ENCODE measurements around the gene RGS19.

- TF ChIP-seq EZH2 (IDR thresholded peaks at IDR 0.05; ENCODE audit: low read length) (no peak), CTCF (optimal IDR thresholded peaks at IDR 0.05 in 1 of 3, IDR thresholded peaks at IDR 0.05 in 1 of 3, conservative IDR thresholded peaks at IDR 0.05 in 1 of 3; ENCODE audit: extremely low read depth in 1 of 3, insufficient read depth in 2 of 3, low read length in 3 of 3) (no peak)
Observed at GRCh38 chr20:64103871-64104666, 24.8 kb upstream of the RGS19 start.
